NCI-H2029 (cell line): ENCODE data around the gene IPO9.

Experiments used
- DNase-seq: peaks from one replicate; lab custom pipeline; 2025; lab: John Stamatoyannopoulos, UW

Gene IPO9

DNA sequence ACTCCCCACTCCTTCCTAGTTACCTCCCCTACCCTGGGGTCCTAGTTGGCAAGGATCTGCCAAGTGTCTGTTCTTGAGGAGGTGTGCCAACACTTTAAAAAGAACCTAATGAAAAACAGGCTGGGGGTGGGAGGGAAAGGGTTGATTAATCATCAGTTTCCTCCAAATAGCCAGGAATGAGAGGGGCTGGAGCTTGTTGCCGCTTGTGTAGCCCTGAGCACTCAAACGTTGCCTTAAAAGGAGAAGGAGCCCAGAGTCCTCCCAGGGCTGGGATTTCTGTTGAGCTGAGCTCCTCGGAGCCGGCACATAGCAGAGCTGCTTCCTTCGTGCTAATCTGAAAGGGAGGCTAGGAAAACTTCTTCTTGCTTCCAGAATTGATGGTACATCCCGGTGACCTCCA is 75.6 kb downstream of the IPO9 start:
- DNase-seq, result no peak

DNA sequence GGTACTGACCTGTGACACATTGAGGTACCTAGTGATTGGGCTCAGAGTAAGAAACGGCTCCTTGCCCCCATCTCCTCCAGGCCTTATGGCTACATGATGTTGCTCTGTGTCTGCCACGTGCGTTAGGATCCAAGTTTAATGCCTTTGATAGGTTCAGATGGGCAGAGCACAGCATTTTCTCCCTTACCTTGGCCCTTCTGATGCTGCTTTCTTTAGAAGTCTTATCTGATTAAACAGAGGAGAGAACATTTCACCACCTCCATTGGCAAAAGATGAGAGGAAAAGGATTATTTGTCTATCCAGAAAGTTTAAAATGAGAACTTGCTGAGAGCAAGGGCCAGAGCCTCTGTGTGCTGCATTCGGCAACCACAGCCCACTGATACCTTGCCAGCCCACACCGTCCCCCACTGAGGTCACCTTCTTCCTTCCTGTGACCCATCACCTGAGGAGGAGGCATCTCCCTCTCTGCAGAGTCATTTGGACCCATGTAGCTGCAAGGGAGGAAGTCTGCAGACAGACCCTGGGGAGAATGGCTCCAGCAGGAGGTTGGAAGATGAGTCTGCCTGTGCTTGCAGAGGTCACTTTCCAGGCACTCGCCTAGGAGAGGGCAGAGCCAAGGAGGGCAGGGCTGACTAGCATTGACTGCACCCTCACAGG is 76.4 kb downstream of the IPO9 start:
- no peak for DNase-seq

DNA sequence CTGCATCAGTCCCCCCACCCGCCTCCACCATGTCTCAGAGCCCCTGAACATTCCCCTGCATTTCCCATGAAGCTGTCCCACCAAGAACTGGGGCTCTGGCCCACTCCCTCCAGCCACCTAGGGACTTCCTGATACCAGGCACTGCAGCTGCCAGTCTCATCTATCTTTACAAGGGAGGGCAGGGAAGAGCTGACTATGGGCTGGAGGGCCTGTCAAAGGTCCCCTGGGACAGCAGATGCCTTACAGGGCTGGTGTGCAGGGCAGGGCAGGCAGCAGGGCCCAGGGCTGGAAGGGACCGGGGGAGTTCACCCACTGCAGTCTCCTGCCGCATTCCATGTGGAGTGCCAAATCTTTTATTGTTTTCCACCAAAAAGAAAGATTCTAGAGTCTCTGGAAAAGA is 77.4 kb downstream of the IPO9 start:
- DNase-seq, result no peak

DNA sequence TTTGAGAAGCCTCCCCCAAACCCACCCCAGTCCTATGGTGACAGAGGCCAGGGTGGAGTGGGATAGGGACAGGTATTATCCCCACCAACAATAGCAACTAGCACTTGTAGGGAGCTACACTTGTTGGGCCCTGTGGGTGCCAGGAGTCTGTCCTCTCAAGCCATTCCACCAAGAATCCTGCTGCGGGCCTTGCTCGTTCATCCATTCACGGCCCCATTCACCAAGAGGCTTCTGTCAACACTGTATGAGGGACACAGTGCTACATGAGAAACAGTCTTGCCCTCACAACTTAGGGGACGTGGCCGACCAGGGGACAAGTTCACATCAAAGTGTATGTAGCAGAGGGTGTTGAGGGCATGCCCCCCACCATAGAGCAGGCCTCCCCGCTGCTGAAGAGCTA is 78.7 kb downstream of the IPO9 start:
- DNase-seq, result no peak

DNA sequence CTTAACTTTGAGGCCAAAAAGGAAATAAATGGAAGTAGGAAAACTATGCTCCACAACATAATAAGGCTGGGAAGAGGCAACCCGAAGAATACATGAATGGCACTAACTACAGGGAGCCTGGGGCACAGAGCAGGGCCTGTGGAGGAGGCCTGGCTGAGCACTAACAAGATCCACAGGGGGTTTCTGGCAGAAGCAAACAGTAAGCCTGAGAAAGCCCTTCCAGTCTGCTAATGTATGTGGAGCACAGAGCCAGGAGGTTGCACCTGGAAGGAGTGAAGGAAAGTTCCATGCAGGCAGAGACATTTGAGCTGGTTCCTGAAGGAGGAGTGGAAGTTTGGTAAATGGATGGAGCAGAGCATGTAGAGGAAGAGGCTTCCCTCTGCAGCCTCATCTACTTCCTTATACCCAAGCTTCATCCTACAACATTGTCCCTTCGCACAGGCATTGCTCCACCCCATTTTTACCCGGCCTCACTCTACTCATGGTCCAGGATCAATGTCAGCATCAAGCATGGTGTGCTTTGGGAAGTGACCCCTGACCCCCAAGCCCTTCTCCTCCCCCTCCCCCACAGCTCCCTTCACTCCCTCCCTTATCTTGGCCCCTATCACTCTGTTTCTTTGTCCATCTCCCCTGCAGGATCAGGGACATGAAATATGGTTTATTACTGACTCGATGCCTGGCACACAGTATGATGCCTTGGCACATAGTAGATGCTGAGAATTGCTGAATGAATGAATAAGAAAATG is 83.0 kb downstream of the IPO9 start:
- DNase-seq, result no peak

DNA sequence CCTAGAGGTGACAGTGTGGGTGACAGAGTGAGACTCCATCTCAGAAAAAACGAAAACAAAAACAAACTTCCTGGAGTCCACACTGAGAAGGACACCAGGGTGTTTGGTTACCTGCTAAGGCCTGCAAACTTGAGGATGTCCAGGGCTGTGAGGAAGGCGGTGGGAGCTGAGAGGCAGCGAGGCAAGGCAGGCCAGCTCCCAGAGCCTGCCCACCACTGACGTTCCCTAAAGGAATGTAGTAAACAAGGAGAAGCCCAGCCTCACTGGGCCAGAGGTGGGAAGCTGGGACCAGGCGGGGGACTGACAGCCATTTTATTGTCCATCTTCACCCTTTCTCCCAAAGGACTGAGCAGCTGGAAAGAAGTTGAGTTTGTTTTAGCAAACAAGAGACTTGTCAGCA is 83.9 kb downstream of the IPO9 start:
- no peak for DNase-seq

DNA sequence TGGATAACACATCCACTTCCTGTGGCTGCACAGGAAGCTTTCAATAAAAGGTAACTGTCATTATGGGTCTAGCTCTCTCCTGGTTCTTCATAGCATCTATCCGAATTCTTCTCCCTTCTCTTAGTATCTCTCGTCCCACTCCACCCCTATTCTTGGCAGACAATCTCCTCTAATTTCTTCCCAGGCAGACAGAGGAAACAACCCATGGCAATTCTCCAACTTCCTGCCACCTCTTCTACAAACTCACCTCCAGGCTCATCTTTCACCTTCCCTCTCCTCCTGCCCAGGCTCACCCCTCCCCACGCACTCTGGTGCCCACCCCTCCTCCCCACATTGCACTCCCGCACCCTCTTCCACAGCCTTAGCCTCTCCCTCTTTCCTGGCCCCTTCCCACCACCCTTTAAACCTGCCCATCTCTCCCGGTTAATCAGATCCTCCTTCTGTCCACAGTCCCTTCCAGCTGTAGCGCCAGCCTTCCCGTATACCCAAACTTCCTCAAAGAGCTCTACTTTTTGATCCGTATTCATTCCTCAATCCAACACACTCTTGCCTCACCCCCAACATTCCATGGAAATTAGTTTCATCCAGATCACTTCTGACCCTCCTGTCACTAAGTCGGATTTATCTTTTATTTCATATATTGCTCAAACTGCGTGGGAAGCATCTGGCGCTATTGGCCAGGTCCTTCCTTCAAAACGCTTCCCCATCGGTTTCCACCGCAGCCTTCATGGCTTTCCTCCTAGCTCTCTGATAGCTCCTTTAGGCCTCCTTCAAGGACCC is 85.7 kb downstream of the IPO9 start:
- DNase-seq, result no peak

DNA sequence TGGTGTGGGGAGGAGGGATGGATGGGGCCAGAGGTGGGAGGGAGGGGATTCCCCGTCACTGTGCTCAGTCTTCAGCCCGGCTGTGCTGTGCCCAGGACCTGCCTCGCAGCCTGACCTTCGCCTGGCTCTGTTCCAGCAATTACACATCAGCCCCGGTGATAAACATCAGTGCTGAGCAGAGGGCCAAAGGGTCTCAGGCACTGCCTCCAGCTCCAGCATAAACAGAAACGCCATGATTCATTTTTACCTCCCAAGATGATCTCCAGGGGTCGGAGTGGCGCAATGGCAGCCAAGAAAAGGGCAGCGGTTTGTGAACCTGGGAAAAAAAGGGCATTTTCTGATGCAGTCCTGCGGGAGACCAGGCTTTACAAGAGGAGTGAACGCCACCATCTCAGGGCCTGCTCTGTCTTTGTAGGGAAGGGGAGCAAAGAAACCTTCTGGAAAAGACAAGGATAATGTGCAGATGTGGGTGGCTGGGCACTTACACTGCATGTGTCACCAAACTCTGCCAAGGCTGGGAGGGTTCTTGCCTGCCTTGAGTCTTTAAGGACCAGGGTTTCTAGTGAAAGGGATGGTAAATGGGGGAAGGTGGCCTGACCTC is 87.8 kb downstream of the IPO9 start:
- DNase-seq, result peak; percentile 17

DNA sequence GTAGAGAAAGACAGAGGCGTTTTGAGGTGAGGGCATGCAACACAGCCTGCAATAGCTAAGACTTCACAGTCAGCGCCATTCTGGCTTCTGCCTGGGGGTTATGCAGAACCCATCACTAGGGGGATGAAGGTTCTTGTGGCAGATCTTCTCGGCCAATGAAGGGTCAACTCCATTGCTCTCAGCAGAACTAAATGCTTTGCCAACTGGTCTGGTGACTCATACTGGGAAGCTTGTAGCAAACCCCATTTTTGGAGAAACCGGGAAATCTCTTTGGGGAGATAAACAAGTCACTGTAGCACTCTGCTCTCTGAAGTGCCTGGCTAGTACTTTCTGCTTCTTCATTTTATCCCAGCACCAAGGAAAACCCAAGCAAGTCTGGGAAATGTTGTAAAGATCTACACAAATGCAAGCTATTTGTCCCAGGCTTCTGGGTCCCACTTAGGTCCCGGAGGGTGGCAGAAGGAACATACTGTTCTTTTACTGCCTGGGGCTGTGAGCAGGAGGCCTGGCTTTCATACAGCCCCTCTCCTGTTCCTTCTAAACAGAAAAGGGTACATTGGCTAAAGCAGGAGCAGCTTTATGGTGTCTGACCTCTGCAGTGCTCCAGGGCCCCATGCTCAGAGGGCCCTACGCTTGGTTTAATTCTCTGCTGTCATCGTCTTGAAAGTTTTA is 88.5 kb downstream of the IPO9 start:
- no peak for DNase-seq

DNA sequence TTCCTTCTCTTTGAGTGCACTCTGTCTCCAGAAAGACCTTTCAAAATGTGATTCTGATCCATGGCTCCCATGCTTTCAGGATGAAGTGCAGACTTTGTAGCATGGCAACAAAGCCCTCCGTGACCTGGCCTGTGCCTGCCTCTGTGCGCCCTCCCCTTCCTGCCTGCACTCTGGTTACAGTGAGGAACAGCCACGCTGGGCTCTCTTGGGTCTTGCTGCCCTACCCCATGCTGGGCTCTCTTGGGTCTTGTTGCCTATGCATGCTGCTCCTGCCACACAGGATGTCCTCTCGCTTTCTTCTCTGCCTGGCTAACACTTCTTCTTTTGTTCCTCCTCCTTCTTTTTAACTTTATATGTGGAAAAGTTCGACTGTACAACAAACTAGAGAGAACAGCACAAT is 89.4 kb downstream of the IPO9 start:
- DNase-seq, result no peak

DNA sequence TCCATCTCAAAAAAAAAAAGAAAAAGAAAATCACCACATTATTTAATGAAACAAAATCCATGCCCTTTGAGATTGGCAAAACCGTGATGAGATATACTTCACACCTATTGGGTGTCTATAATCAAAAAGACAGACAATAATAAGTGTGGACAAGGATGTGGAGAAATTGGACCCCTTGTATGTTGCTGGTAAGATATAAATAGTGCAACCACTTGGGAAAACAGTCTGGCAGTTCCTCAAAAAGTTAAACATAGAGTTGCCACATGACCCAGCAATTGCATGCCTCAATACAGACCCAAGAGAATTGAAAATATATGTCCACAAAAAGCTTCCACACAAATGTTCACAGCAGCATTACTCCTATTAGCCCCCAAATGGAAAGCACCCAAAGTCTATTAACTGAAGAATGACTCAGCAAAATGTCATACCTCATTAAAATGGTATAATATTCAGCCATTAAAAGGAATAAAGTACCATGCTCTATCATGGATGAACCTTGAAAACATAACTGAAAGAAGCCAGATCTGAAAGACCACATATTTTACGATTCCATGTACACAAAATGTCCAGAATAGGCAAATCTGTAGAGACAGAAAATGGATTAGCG is 93.1 kb downstream of the IPO9 start:
- no peak for DNase-seq

DNA sequence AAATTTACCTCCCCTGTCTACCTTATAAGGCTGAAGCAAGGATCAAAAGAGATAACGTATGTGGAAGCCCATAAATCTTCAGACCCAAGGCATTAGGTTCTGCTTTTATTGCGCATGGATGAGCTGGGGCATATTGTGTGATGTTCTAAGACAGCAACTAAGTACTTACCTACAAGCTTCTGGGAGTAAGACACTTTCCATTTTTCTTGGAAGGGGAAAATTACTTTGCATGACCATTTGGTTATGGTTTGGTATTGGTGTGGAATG is 96.3 kb downstream of the IPO9 start:
- no peak for DNase-seq

DNA sequence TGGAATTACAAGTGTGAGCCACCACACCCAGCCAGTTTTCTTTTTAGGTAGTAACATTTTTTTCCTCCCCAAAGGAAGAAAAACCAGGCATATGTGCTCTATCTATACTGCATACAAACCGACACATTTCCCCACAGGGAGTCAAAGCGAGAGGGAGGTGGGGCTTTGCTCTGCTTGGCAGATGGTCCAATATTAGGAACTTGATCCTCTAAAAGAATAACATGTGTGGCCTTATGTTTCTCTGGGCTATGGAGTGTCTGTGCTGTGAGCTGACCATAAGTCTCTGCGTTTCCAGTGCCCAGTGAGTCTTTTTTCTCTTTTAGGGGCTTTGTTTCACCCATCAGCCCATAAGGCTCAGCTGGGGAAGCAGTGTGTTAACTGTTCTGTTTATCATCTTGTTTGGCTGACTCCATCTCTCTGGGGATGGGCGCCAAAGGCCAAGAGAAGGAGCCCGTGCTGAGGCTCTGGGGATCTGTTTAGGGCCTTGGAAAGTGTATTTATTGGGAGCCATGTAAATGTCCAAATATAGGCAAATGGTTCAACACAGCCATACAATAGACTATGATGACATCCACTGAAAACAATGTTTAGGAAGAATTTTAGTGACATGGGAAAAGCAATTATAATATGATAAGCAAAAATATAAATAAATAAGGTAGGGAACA is 97.2 kb downstream of the IPO9 start:
- DNase-seq, result no peak

DNA sequence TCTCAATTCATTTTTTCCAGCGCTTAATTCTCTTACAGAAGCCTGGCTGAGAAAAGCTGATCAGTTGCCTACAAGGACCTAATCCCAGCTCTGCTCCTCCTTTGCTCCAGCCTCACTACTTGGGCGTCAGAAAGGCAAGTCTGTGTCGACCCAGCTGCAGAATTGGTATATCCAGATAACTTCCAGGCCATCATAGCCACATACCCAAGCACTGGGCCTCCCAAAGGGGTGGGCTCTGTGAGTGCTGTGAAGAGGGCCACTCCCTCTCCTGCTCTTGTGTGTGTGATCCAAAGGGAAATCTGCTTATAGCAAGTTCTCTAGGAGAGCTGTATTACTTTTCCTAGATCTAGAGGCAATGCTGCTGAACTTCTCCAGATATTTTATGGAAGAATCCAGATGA is 99.3 kb downstream of the IPO9 start:
- no peak for DNase-seq

DNA sequence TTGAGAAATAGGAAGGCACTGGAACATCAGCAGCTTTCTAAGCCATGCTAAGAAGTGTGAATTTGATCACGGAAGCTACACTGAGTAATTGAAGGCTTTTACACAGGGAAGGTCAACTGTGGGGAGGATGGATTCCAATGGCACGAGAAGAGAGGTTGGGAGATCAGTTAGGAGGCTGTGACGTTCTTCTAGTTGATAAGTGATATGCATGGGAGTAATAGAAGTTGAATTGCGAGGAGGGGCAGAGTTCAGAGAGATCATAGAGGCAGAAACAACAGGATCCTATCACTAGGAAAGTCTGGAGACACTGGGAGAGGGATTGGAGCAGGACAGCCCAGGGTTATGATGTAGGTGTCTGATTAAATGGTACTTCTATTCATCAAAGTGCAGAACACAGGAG is 101.2 kb downstream of the IPO9 start:
- no peak for DNase-seq

DNA sequence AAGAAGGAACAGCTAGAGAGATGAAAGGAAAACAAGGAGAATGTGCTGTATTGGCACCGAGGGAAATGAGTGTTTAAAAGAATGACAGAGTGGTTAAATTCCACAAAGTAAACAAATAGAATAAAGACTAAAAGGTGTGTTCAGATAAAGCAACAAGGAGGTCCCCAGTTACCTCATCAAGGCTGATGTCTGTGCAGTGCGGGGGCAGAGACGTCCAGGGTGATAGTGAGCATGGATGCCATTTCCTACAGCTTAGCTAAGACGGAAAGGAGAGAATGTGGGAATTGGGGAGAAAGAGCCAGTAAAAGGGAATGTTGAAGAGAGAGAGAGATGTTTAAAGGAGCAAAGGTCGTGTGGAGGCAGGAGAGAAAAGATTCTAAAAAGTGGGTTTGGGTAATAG is 101.8 kb downstream of the IPO9 start:
- DNase-seq, result no peak
